ENCODE data around the gene ROBO2.

DNA sequence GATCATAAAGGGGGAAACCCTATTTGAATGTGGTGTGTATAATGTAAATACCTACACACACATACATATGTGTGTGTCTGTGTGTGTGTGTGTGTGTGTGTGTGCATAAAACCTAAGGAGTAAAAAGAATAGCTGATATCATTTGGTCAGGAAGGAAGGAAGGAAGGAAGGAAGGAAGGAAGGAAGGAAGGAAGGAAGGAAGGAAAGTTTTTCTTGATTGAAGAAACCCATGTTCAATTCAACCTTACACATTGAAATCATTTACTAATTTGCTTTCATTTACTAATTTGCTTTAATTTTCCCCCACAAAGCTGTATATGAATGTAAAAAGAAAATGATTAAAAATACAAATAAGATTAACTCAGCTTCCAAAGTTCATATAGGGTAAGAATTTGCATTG, 386.6 kb downstream of the ROBO2 start:
- TF ChIP-seq CHD2 (IDR thresholded peaks at IDR 0.05; ENCODE audit: low read length, partially characterized antibody) = no peak
- TF ChIP-seq ZNF302 (CRISPR knock-in tag; IDR thresholded peaks at IDR 0.05) = no peak
- TF ChIP-seq, protein P1, sequence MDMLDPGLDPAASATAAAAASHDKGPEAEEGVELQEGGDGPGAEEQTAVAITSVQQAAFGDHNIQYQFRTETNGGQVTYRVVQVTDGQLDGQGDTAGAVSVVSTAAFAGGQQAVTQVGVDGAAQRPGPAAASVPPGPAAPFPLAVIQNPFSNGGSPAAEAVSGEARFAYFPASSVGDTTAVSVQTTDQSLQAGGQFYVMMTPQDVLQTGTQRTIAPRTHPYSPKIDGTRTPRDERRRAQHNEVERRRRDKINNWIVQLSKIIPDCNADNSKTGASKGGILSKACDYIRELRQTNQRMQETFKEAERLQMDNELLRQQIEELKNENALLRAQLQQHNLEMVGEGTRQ (IDR thresholded peaks at IDR 0.05) = no peak
- TF ChIP-seq CTCF (IDR thresholded peaks at IDR 0.05) = no peak
- TF ChIP-seq SMC3 (IDR thresholded peaks at IDR 0.05) = no peak
- no peak for TF ChIP-seq MYC (IDR thresholded peaks at IDR 0.05; ENCODE audit: borderline replicate concordance, low read length)
- TF ChIP-seq CHD4 (IDR thresholded peaks at IDR 0.05; ENCODE audit: borderline replicate concordance) = no peak
- TF ChIP-seq EP300 (IDR thresholded peaks at IDR 0.05) = no peak
- TF ChIP-seq HMGXB4 (CRISPR knock-in tag; IDR thresholded peaks at IDR 0.05; ENCODE audit: borderline replicate concordance) = no peak
- TF ChIP-seq, protein P2, sequence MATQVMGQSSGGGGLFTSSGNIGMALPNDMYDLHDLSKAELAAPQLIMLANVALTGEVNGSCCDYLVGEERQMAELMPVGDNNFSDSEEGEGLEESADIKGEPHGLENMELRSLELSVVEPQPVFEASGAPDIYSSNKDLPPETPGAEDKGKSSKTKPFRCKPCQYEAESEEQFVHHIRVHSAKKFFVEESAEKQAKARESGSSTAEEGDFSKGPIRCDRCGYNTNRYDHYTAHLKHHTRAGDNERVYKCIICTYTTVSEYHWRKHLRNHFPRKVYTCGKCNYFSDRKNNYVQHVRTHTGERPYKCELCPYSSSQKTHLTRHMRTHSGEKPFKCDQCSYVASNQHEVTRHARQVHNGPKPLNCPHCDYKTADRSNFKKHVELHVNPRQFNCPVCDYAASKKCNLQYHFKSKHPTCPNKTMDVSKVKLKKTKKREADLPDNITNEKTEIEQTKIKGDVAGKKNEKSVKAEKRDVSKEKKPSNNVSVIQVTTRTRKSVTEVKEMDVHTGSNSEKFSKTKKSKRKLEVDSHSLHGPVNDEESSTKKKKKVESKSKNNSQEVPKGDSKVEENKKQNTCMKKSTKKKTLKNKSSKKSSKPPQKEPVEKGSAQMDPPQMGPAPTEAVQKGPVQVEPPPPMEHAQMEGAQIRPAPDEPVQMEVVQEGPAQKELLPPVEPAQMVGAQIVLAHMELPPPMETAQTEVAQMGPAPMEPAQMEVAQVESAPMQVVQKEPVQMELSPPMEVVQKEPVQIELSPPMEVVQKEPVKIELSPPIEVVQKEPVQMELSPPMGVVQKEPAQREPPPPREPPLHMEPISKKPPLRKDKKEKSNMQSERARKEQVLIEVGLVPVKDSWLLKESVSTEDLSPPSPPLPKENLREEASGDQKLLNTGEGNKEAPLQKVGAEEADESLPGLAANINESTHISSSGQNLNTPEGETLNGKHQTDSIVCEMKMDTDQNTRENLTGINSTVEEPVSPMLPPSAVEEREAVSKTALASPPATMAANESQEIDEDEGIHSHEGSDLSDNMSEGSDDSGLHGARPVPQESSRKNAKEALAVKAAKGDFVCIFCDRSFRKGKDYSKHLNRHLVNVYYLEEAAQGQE (IDR thresholded peaks at IDR 0.05) = no peak
- TF ChIP-seq MAFK (IDR thresholded peaks at IDR 0.05; ENCODE audit: partially characterized antibody) = no peak
